Measurements from ENCODE around the gene ZNF764. TPM values are rescaled to one million over a fixed set of nuclear protein-coding genes. Genes with fewer than 3 reads are reported as not detected.

Gene ZNF764
- total and polyA plus RNA-seq, 8 donors: 3.1 to 5.6 (median 4.7) TPM

GRCh38 chr16:30521476-30521872 is 36.7 kb downstream of the ZNF764 start:
- 77 to 87% methylated on average over 7 of the region's 7 CpGs for WGBS, 2 donors
- no peaks in the 10 kb centered on the region for H3K27me3 ChIP-seq
- no peak for FAIRE-seq
- no peak overlapping the region for H3K27ac ChIP-seq
- TF ChIP-seq CTCF (IDR thresholded peaks at IDR 0.05): no peak
- no peak overlapping the region for H3K4me3 ChIP-seq
- no peaks in the 10 kb centered on the region for H3K36me3 ChIP-seq
- H3K4me1 ChIP-seq: peaks cover 0 to 3% (median 0%) of the 10 kb centered on the region in 3 donors
- intact Hi-C loops (cut with DNase I): loop anchor here in 1 of 3 donors (5.0 kb wide), 1 partner anchor 89 kb away; the partner anchor contains the start of gene DCTPP1
- DNase-seq: no peak
- H3K9me3 ChIP-seq: no peaks in the 10 kb centered on the region
- ATAC-seq: no peak

GRCh38 chr16:30519120-30520049 is 38.8 kb downstream of the ZNF764 start:
- TF ChIP-seq CTCF (IDR thresholded peaks at IDR 0.05): no peak
- H3K4me3 ChIP-seq: no peak overlapping the region
- WGBS, 2 donors: 75 to 80% methylated on average over 20 of the region's 20 CpGs
- no peaks in the 10 kb centered on the region for H3K9me3 ChIP-seq
- no peaks in the 10 kb centered on the region for H3K27me3 ChIP-seq
- H3K27ac ChIP-seq: no peak overlapping the region
- ATAC-seq (peak in 1 of 4 donors; percentile 24), FAIRE-seq (no peak), DNase-seq (no peak)
- H3K4me1 ChIP-seq: no peaks in the 10 kb centered on the region
- intact Hi-C loops (cut with DNase I): loop anchor here in 1 of 3 donors (5.0 to 10.0 kb wide), 2 partner anchors 65 to 87 kb away; partner anchors contain the start of gene DCTPP1
- no peaks in the 10 kb centered on the region for H3K36me3 ChIP-seq

GRCh38 chr16:30518552-30518951 is 39.6 kb downstream of the ZNF764 start:
- no peak overlapping the region for H3K4me3 ChIP-seq
- ATAC-seq (no peak), FAIRE-seq (no peak), DNase-seq (no peak)
- no peak for TF ChIP-seq CTCF (IDR thresholded peaks at IDR 0.05)
- intact Hi-C loops (cut with DNase I): loop anchor here in 1 of 3 donors (10.0 kb wide), 1 partner anchor 64 kb away; no protein-coding TSS in a partner anchor
- no peaks in the 10 kb centered on the region for H3K9me3 ChIP-seq
- H3K36me3 ChIP-seq: no peaks in the 10 kb centered on the region
- no peaks in the 10 kb centered on the region for H3K27me3 ChIP-seq
- H3K27ac ChIP-seq: no peak overlapping the region
- H3K4me1 ChIP-seq: no peaks in the 10 kb centered on the region
- WGBS, 2 donors: 82 to 86% methylated on average over 10 of the region's 10 CpGs

- DNase-seq: no peak
- FAIRE-seq: no peak
- Histone ChIP-seq H3K4me1 (no peaks in the 10 kb centered on the region), H3K27me3 (no peaks in the 10 kb centered on the region), H3K27ac (no peak overlapping the region), H3K36me3 (no peaks in the 10 kb centered on the region), H3K4me3 (no peak overlapping the region), H3K9me3 (no peaks in the 10 kb centered on the region)
- TF ChIP-seq CTCF (IDR thresholded peaks at IDR 0.05): no peak
- ATAC-seq: no peak
- 73 to 83% methylated on average over 2 of the region's 2 CpGs for WGBS, 2 donors
- intact Hi-C loops (cut with DNase I): loop anchor here in 1 of 3 donors (10.0 kb wide), 1 partner anchor 60 kb away; no protein-coding TSS in a partner anchor
These were observed 42.9 kb downstream of the ZNF764 start for GRCh38 chr16:30515275-30515674.

Measured in pancreas (tissue), 10 donors.